Measurements from ENCODE around the gene SLC15A3.

DNA sequence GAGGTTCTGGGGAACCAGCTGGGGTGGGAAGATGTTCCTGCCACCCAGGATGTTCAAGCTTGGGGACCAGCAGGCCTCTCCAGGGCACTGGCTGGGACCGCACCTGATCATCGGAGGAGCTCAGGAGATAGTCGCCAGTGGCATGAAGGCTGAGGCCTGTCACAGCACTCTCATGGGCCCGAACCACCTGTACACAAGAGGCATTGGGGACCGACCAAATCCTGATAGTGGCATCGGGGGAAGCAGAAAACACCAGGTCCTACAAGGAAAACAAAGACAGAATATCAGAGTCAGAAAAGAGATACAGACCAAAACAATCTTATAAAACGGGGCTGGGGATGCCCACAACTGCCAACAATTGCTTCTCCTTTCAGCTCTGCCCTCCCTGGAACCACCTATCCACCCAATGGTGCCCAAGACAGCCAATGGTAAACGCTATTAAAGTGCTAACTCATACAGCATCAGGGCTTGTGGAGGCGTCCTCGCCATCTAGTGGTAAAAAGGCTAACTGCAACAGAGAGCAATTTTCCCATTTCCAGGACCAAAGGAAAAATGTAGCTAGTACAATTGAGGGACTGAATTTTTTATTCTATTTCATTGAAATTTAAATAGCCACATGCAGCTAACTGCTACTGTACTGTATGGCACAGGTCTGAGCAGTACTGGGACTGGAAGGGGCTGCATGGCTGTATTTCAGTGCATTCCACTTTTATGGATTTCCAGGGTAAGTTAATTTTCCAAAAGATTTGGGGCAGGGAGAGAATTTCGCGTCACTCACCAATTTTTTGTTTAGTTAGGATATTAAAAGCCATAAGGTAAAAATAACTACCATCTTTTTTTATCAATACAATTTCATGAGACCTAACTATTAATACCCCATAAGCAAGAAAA lies 52.7 kb downstream of the SLC15A3 start:
- peak; percentile 68 to 96 (median 88) for TF ChIP-seq CTCF (IDR thresholded peaks at IDR 0.05 in 8 of 11, conservative IDR thresholded peaks at IDR 0.05 in 3 of 11)
- no peak for TF ChIP-seq POLR2A (IDR thresholded peaks at IDR 0.05)
- TF ChIP-seq POLR2AphosphoS5 (IDR thresholded peaks at IDR 0.05), result no peak
